Measurements from ENCODE around the gene ANKRD13D. TPM values are rescaled to one million over a fixed set of nuclear protein-coding genes. Genes with fewer than 3 reads are reported as not detected.

Gene ANKRD13D
- total and polyA plus RNA-seq, 2 experiments from 2014 or later = 20.3 to 30.8 TPM

GRCh38 chr11:67275606-67276409 is 13.3 kb upstream of the ANKRD13D start:
- Mint-ChIP-seq H3K36me3 (ENCODE audit: low read depth) (peaks cover 15% of the 10 kb centered on the region), H3K4me1 (peaks cover 40% of the 10 kb centered on the region), H3K27ac (0 out of 2 replicates have a peak overlapping the region, but pooled peaks have one; percentile 63), H3K9me3 (no peaks in the 10 kb centered on the region), H3K27me3 (ENCODE audit: insufficient read depth, low read depth, poor library complexity) (peaks cover 11% of the 10 kb centered on the region), H3K4me3 (no peak overlapping the region)
- no peak for TF ChIP-seq ZNF462 (CRISPR knock-in tag; IDR thresholded peaks at IDR 0.05)
- TF ChIP-seq CREB1 (CRISPR knock-in tag; IDR thresholded peaks at IDR 0.05; ENCODE audit: low read depth) = no peak
- no peak for TF ChIP-seq NANOG (IDR thresholded peaks at IDR 0.05; ENCODE audit: borderline replicate concordance)
- no peak for TF ChIP-seq EZH2phosphoT487 (IDR thresholded peaks at IDR 0.05; ENCODE audit: unreplicated experiment)
- TF ChIP-seq CTCF (conservative IDR thresholded peaks at IDR 0.05; ENCODE audit: low read depth in 2 of 2) = no peak
- no peak for TF ChIP-seq POLR2AphosphoS5 (IDR thresholded peaks at IDR 0.05; ENCODE audit: low read depth)
- no peak for TF ChIP-seq JUNB (IDR thresholded peaks at IDR 0.05; ENCODE audit: unreplicated experiment)
- TF ChIP-seq STAT1 (IDR thresholded peaks at IDR 0.05; ENCODE audit: unreplicated experiment) = no peak
- no peaks in the 10 kb centered on the region for H3K9me2 ChIP-seq (ENCODE audit: insufficient read depth)
- H3K79me2 ChIP-seq (replicated peaks; ENCODE audit: insufficient read depth) = peaks cover 52% of the 10 kb centered on the region
- H3K4me2 ChIP-seq = no peak overlapping the region
- H3K36me3 ChIP-seq (ENCODE audit: insufficient read depth) = no peaks in the 10 kb centered on the region; the same call in 1 of the 2 replicates
- ATAC-seq = no peak
- H4K20me1 ChIP-seq (replicated peaks; ENCODE audit: insufficient read depth) = peaks cover 5% of the 10 kb centered on the region; the same call in 1 of the 2 replicates
- H3F3A ChIP-seq (replicated peaks; ENCODE audit: low read depth) = peaks cover 11% of the 10 kb centered on the region
- H3K4me1 ChIP-seq (ENCODE audit: insufficient read depth) = peaks cover 25% of the 10 kb centered on the region
- DNase-seq (ENCODE audit: low spot score) = no peak
- H2AFZ ChIP-seq = no peak overlapping the region
- H3K27me3 ChIP-seq (ENCODE audit: insufficient read depth) = no peaks in the 10 kb centered on the region
- H3K4me3 ChIP-seq = no peak overlapping the region
- H3K27ac ChIP-seq (ENCODE audit: low read depth) = peak overlapping the region; percentile 81; the same call in 1 of the 2 replicates
